Femur (tissue), 1 donor: ENCODE results near the gene MAP3K3.

Experiments used
- DNase-seq: peaks from one replicate; pipeline ENCODE4 v3.0.0-alpha.2; 2017

The MAP3K3 gene

GRCh38 chr17:63621684-63622573, at the start of gene MAP3K3:
TSS of gene MAP3K3 (plus strand) at chr17:63622417. CDS start at chr17:63622760, 343 bp downstream.
- peak; percentile 100 for DNase-seq

- DNase-seq, result no peak
Observed at GRCh38 chr17:63573634-63574033, 48.6 kb upstream of the MAP3K3 start.

- no peak for DNase-seq
Observed at GRCh38 chr17:63578027-63578768, 44.0 kb upstream of the MAP3K3 start.

GRCh38 chr17:63578769-63579111, 43.5 kb upstream of the MAP3K3 start:
- DNase-seq, result no peak

- DNase-seq, result no peak
Observed at GRCh38 chr17:63579633-63580032, 42.6 kb upstream of the MAP3K3 start.

GRCh38 chr17:63587770-63588169, 34.4 kb upstream of the MAP3K3 start:
- DNase-seq, result no peak

- DNase-seq, result no peak
Observed at GRCh38 chr17:63588797-63589196, 33.4 kb upstream of the MAP3K3 start.

GRCh38 chr17:63589646-63590045, 32.6 kb upstream of the MAP3K3 start:
- DNase-seq, result no peak

- DNase-seq, result no peak
Observed at GRCh38 chr17:63592797-63593196, 29.4 kb upstream of the MAP3K3 start.

- no peak for DNase-seq
Observed at GRCh38 chr17:63595132-63595531, 27.1 kb upstream of the MAP3K3 start.

- DNase-seq, result no peak
Observed at GRCh38 chr17:63596856-63597586, 25.2 kb upstream of the MAP3K3 start.

- no peak for DNase-seq
Observed at GRCh38 chr17:63598281-63598680, 23.9 kb upstream of the MAP3K3 start.

- DNase-seq, result peak; percentile 88
Observed at GRCh38 chr17:63600569-63601438, 21.4 kb upstream of the MAP3K3 start, which contains the start of gene TACO1. TSS of gene TACO1 (plus strand) at chr17:63600895. CDS start at chr17:63601084, 189 bp downstream.

GRCh38 chr17:63601439-63602371, 20.5 kb upstream of the MAP3K3 start:
- DNase-seq, result no peak

GRCh38 chr17:63609816-63610573, 12.2 kb upstream of the MAP3K3 start:
- DNase-seq, result no peak

- no peak for DNase-seq
Observed at GRCh38 chr17:63610854-63611253, 11.4 kb upstream of the MAP3K3 start.

- no peak for DNase-seq
Observed at GRCh38 chr17:63611354-63611753, 10.9 kb upstream of the MAP3K3 start.

GRCh38 chr17:63613663-63614062, 8.6 kb upstream of the MAP3K3 start:
- no peak for DNase-seq

- no peak for DNase-seq
Observed at GRCh38 chr17:63621229-63621683, 961 bp upstream of the MAP3K3 start.
